WERI-Rb-1 (cell line): ENCODE results near the gene MAML2.

Experiments used
- DNase-seq: peaks from one replicate; pipeline ENCODE4 v3.0.0-alpha.2; 2020
- H3K27ac ChIP-seq: fragments of 250-450 bp; sonication (Bioruptor Pico); 2 replicates; pipeline ENCODE4 v1.5.1; 2020; ENCODE audit warnings: mild to moderate bottlenecking, moderate library complexity
- H3K27me3 ChIP-seq: fragments of 250-450 bp; sonication (Bioruptor Pico); 2 replicates; pipeline ENCODE4 v1.5.1; 2021; ENCODE audit warnings: mild to moderate bottlenecking, low read depth, moderate library complexity; ENCODE audit not compliant: insufficient read depth, severe bottlenecking
- H3K36me3 ChIP-seq: fragments of 250-450 bp; sonication (Bioruptor Pico); 2 replicates; pipeline ENCODE4 v1.5.1; 2020; ENCODE audit warnings: mild to moderate bottlenecking, moderate library complexity
- H3K4me3 ChIP-seq: 2 replicates; pipeline ENCODE4 v1.5.1; 2011; ENCODE audit warnings: low read depth, mild to moderate bottlenecking, control low read depth, low read length
- H3K9me3 ChIP-seq: fragments of 250-450 bp; sonication (Bioruptor Pico); 2 replicates; pipeline ENCODE4 v1.5.1; 2021; ENCODE audit warnings: mild to moderate bottlenecking, moderate library complexity; ENCODE audit not compliant: severe bottlenecking
- CTCF ChIP-seq: IDR thresholded peaks from 2 replicates; pipeline ENCODE4 v1.5.1; 2011; ENCODE audit warnings: low read depth, mild to moderate bottlenecking, control low read depth, inconsistent platforms, low read length

MAML2 gene

GRCh38 chr11:95975343-95975742, 367.7 kb downstream of the MAML2 start:
- Histone ChIP-seq H3K27me3 (no peaks in the 10 kb centered on the region), H3K27ac (no peak overlapping the region), H3K36me3 (peaks cover 10% of the 10 kb centered on the region), H3K9me3 (no peaks in the 10 kb centered on the region), H3K4me3 (no peak overlapping the region)
- TF ChIP-seq CTCF: no peak
- DNase-seq: no peak

GRCh38 chr11:95972060-95972459, 370.9 kb downstream of the MAML2 start:
- Histone ChIP-seq H3K9me3 (no peaks in the 10 kb centered on the region), H3K27me3 (no peaks in the 10 kb centered on the region), H3K36me3 (no peaks in the 10 kb centered on the region), H3K27ac (no peak overlapping the region), H3K4me3 (no peak overlapping the region)
- DNase-seq: no peak
- TF ChIP-seq CTCF: no peak

- no peak for TF ChIP-seq CTCF
- no peak overlapping the region for H3K4me3 ChIP-seq
- H3K27me3 ChIP-seq: no peaks in the 10 kb centered on the region
- no peaks in the 10 kb centered on the region for H3K9me3 ChIP-seq
- no peak overlapping the region for H3K27ac ChIP-seq
- H3K36me3 ChIP-seq: no peaks in the 10 kb centered on the region
- DNase-seq: no peak
Measured at GRCh38 chr11:95968585-95968984, 374.4 kb downstream of the MAML2 start.

- H3K9me3 ChIP-seq: no peaks in the 10 kb centered on the region
- no peaks in the 10 kb centered on the region for H3K27me3 ChIP-seq
- DNase-seq: no peak
- H3K4me3 ChIP-seq: no peak overlapping the region
- H3K27ac ChIP-seq: no peak overlapping the region
- TF ChIP-seq CTCF: no peak
- no peaks in the 10 kb centered on the region for H3K36me3 ChIP-seq
Measured at GRCh38 chr11:95964281-95964680, 378.7 kb downstream of the MAML2 start.

- no peaks in the 10 kb centered on the region for H3K9me3 ChIP-seq
- no peak overlapping the region for H3K27ac ChIP-seq
- no peaks in the 10 kb centered on the region for H3K36me3 ChIP-seq
- TF ChIP-seq CTCF: no peak
- no peaks in the 10 kb centered on the region for H3K27me3 ChIP-seq
- H3K4me3 ChIP-seq: no peak overlapping the region
- DNase-seq: no peak
Measured at GRCh38 chr11:95961758-95962157, 381.2 kb downstream of the MAML2 start.

- H3K36me3 ChIP-seq: no peaks in the 10 kb centered on the region
- no peak for DNase-seq
- no peak overlapping the region for H3K4me3 ChIP-seq
- H3K27ac ChIP-seq: no peak overlapping the region
- TF ChIP-seq CTCF: no peak
- H3K27me3 ChIP-seq: no peaks in the 10 kb centered on the region
- peaks cover 5% of the 10 kb centered on the region for H3K9me3 ChIP-seq
Measured at GRCh38 chr11:95950905-95951304, 392.1 kb downstream of the MAML2 start.
